Vagina (tissue), 2 donors: ENCODE measurements around the gene TBC1D22A.

ENCODE experiments used
- CTCF ChIP-seq, 3 experiments: fragments of 450-650 bp in 2 of 3; fragments of 200-600 bp in 1 of 3; sonication (generic) in 1 of 3; IDR thresholded peaks; one replicate each; pipeline ENCODE4 v1.5.1; 2017 to 2019; ENCODE audit warnings: antibody characterized with exemption in 3 of 3, mild to moderate bottlenecking in 2 of 3, moderate library complexity in 2 of 3
- POLR2AphosphoS5 ChIP-seq, 2 donors: sonication (generic); formaldehyde crosslinking; IDR thresholded peaks; one replicate each; pipeline ENCODE4 v1.9.0; 2017; ENCODE audit warnings: antibody characterized with exemption in 2 of 2, mild to moderate bottlenecking in 2 of 2, low read depth in 1 of 2; ENCODE audit not compliant: insufficient read depth in 1 of 2

- TF ChIP-seq CTCF (IDR thresholded peaks at IDR 0.05) (no peak), POLR2AphosphoS5 (IDR thresholded peaks at IDR 0.05; ENCODE audit: insufficient read depth in 1 of 2, low read depth in 1 of 2) (no peak)
Observed at GRCh38 chr22:46796566-46797195, 34.2 kb downstream of the TBC1D22A start.
